Panc1 (cell line): ENCODE results near the gene NDEL1. TPM values are rescaled to one million over a fixed set of nuclear protein-coding genes. Genes with fewer than 3 reads are reported as not detected.

Source experiments
- ATAC-seq: fragments of 200-7000 bp; cut with Tn5 transposase; 2 replicates; pipeline ENCODE4 v1.9.1; 2020; ENCODE audit warnings: mild to moderate bottlenecking, moderate library complexity
- BruUV-seq: library from RNA; stranded (reverse); fragments of 400-500 nt; replicated peaks from 2 replicates; lab custom pipeline; 2021; lab: Mats Ljungman, UMichigan
- CTCF ChIA-PET: fragments of 300-600 bp; sonication (Branson Sonifier 250); formaldehyde crosslinking; loops from one replicate; lab custom pipeline; 2022; ENCODE audit warnings: antibody characterized with exemption; lab: Charles Lee
- POLR2A ChIA-PET: fragments of 300-600 bp; sonication (Branson Sonifier 250); formaldehyde crosslinking; loops from one replicate; lab custom pipeline; 2022; ENCODE audit warnings: antibody characterized with exemption; lab: Charles Lee
- DNase-seq: peaks from one replicate; pipeline ENCODE4 v3.0.0-alpha.2; 2010; ENCODE audit warnings: low read depth, low spot score
- H3K27ac ChIP-seq: 2 replicates; pipeline ENCODE4 v1.5.1; 2011; ENCODE audit warnings: mild to moderate bottlenecking, low read length, inconsistent platforms
- H3K27me3 ChIP-seq: fragments of 200-500 bp; sonication (Bioruptor generic); 2 replicates; pipeline ENCODE4 v1.6.0; 2014; ENCODE audit warnings: low read length, inconsistent platforms; ENCODE audit not compliant: control insufficient read depth, insufficient read depth
- H3K36me3 ChIP-seq: fragments of 200-500 bp; sonication (Bioruptor generic); 2 replicates; pipeline ENCODE4 v1.5.1; 2014; ENCODE audit warnings: inconsistent platforms, mild to moderate bottlenecking, low read length, moderate library complexity; ENCODE audit not compliant: control insufficient read depth, insufficient read depth
- H3K4me1 ChIP-seq: 2 replicates; pipeline ENCODE4 v1.5.1; 2011; ENCODE audit warnings: inconsistent platforms, mild to moderate bottlenecking, low read length, moderate library complexity; ENCODE audit not compliant: control insufficient read depth, insufficient read depth
- H3K4me3 ChIP-seq, 2 experiments: 2 replicates each; pipeline ENCODE4 v1.5.1; 2011 to 2012; ENCODE audit warnings: low read depth in 2 of 2, low read length in 2 of 2, mild to moderate bottlenecking in 2 of 2, inconsistent platforms in 1 of 2, moderate library complexity in 1 of 2
- H3K9me3 ChIP-seq: fragments of 200-500 bp; sonication (Bioruptor generic); 2 replicates; pipeline ENCODE4 v1.5.1; 2014; ENCODE audit warnings: low read depth, mild to moderate bottlenecking, inconsistent platforms, low read length, moderate library complexity; ENCODE audit not compliant: control insufficient read depth, insufficient read depth
- POLR2AphosphoS5 ChIP-seq: IDR thresholded peaks from 2 replicates; pipeline ENCODE4 v1.6.1; 2012; ENCODE audit warnings: mild to moderate bottlenecking, low read depth, low read length, moderate library complexity
- SIN3A ChIP-seq: IDR thresholded peaks from 2 replicates; pipeline ENCODE4 v1.6.1; 2012; ENCODE audit warnings: low read depth, mild to moderate bottlenecking, low read length, moderate library complexity, borderline replicate concordance; ENCODE audit not compliant: insufficient read depth
- TCF7L2 ChIP-seq: IDR thresholded peaks from 2 replicates; pipeline ENCODE4 v1.6.1; 2011; ENCODE audit warnings: mild to moderate bottlenecking, low read depth, low read length, inconsistent platforms
- in situ Hi-C: cut with HindIII; loops from 2 replicates; pipeline ENCODE4 v1.10.0; 2016; ENCODE audit warnings: low sequenced_read_pairs, low pct_unique_long_range_greater_than_20kb
- intact Hi-C: fragments of 100-400 bp; cut with micrococcal nuclease; formaldehyde crosslinking; loops from one replicate; pipeline ENCODE4 v1.10.0; 2022; ENCODE audit not compliant: unreplicated experiment
- total RNA-seq: library from RNA; stranded (reverse); gene quantifications from one replicate; pipeline ENCODE4 v1.2.1, GENCODE V29; 2021; ENCODE audit not compliant: unreplicated experiment
- TF ChIP-seq, protein P1 (sequence below), 2 experiments: IDR thresholded peaks; 2 replicates each; pipeline ENCODE4 v1.6.1; 2011 to 2012; ENCODE audit warnings: low read depth in 2 of 2, control low read depth in 1 of 2, low read length in 1 of 2, mild to moderate bottlenecking in 1 of 2, moderate library complexity in 1 of 2; ENCODE audit not compliant: insufficient read depth in 1 of 2
- TF ChIP-seq, protein P2 (sequence below): fragments of 450-650 bp; IDR thresholded peaks from 2 replicates; pipeline ENCODE4 v1.5.1; 2017; ENCODE audit warnings: mild to moderate bottlenecking

Gene NDEL1
- total RNA-seq, 1 experiment from 2014 or later: 44.8 TPM

DNA sequence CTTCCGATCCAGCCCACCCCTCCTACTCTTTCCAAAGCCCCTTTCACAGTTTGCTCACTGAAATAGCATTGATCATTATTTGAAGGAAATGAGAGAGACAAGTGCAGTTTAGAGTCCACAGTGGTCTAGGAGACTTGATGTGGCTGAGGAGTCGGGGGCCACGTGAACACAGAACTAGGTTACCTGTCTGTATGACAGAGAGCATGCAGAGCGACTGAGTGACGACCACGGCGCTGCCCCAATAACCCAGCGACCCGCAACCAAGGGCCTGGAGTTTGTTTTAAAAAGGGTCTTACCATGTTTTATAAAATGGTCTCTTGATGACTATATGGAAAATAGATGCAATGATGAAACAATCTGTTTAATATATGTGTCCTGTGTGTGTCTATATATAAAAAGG lies 39.5 kb downstream of the NDEL1 start:
- Histone ChIP-seq H3K27me3 (no peaks in the 10 kb centered on the region), H3K4me1 (no peaks in the 10 kb centered on the region), H3K36me3 (no peaks in the 10 kb centered on the region; the same call in 1 of the 2 replicates), H3K4me3 (no peak overlapping the region), H3K27ac (no peak overlapping the region), H3K9me3 (no peaks in the 10 kb centered on the region)
- BruUV-seq: no TSS peak
- TF ChIP-seq TCF7L2 (no peak), POLR2AphosphoS5 (no peak), SIN3A (no peak)
- TF ChIP-seq, protein P1, sequence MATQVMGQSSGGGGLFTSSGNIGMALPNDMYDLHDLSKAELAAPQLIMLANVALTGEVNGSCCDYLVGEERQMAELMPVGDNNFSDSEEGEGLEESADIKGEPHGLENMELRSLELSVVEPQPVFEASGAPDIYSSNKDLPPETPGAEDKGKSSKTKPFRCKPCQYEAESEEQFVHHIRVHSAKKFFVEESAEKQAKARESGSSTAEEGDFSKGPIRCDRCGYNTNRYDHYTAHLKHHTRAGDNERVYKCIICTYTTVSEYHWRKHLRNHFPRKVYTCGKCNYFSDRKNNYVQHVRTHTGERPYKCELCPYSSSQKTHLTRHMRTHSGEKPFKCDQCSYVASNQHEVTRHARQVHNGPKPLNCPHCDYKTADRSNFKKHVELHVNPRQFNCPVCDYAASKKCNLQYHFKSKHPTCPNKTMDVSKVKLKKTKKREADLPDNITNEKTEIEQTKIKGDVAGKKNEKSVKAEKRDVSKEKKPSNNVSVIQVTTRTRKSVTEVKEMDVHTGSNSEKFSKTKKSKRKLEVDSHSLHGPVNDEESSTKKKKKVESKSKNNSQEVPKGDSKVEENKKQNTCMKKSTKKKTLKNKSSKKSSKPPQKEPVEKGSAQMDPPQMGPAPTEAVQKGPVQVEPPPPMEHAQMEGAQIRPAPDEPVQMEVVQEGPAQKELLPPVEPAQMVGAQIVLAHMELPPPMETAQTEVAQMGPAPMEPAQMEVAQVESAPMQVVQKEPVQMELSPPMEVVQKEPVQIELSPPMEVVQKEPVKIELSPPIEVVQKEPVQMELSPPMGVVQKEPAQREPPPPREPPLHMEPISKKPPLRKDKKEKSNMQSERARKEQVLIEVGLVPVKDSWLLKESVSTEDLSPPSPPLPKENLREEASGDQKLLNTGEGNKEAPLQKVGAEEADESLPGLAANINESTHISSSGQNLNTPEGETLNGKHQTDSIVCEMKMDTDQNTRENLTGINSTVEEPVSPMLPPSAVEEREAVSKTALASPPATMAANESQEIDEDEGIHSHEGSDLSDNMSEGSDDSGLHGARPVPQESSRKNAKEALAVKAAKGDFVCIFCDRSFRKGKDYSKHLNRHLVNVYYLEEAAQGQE (IDR thresholded peaks at IDR 0.05; ENCODE audit: insufficient read depth in 1 of 2, low read depth in 2 of 2, low read length in 1 of 2): no peak
- TF ChIP-seq, protein P2, sequence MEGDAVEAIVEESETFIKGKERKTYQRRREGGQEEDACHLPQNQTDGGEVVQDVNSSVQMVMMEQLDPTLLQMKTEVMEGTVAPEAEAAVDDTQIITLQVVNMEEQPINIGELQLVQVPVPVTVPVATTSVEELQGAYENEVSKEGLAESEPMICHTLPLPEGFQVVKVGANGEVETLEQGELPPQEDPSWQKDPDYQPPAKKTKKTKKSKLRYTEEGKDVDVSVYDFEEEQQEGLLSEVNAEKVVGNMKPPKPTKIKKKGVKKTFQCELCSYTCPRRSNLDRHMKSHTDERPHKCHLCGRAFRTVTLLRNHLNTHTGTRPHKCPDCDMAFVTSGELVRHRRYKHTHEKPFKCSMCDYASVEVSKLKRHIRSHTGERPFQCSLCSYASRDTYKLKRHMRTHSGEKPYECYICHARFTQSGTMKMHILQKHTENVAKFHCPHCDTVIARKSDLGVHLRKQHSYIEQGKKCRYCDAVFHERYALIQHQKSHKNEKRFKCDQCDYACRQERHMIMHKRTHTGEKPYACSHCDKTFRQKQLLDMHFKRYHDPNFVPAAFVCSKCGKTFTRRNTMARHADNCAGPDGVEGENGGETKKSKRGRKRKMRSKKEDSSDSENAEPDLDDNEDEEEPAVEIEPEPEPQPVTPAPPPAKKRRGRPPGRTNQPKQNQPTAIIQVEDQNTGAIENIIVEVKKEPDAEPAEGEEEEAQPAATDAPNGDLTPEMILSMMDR: no peak
- intact Hi-C loops: no loop called here
- no peak for ATAC-seq
- ChIA-PET CTCF (no interaction called here), POLR2A (no interaction called here)
- no peak for DNase-seq
- in situ Hi-C loops: no loop called here

DNA sequence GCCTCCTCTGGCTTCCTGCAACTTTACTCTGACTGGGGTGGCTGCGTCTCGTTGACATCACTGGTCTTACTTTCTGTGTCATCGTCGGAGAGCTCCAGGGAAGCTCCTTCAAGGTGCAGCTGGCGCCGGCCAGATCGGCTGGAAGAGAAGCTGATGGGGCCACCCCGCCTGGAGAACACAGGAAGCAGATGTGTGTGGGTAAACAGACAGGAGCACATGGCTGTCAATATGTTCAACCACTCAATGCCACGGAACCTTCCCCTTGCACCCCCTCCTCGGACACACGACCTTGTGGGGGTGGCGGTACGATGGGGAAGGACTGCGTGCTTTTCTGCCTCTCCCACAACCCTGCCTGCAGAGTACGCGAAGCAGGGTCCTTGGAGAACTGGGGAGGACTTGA lies 40.1 kb downstream of the NDEL1 start:
- intact Hi-C loops: no loop called here
- no peaks in the 10 kb centered on the region; the same call in 1 of the 2 replicates for H3K36me3 ChIP-seq
- no peaks in the 10 kb centered on the region for H3K27me3 ChIP-seq
- H3K4me1 ChIP-seq: no peaks in the 10 kb centered on the region
- ATAC-seq (no peak), DNase-seq (no peak)
- CTCF ChIA-PET: no interaction called here
- in situ Hi-C loops: no loop called here
- H3K27ac ChIP-seq: no peak overlapping the region
- POLR2A ChIA-PET: no interaction called here
- no peak for TF ChIP-seq TCF7L2
- TF ChIP-seq, protein P2: no peak
- TF ChIP-seq SIN3A: no peak
- TF ChIP-seq, protein P1 (IDR thresholded peaks at IDR 0.05; ENCODE audit: insufficient read depth in 1 of 2, low read depth in 2 of 2, low read length in 1 of 2): no peak
- no peak for TF ChIP-seq POLR2AphosphoS5
- no peak overlapping the region for H3K4me3 ChIP-seq
- BruUV-seq: no TSS peak
- H3K9me3 ChIP-seq: no peaks in the 10 kb centered on the region
